B cell (primary cell): Measurements from ENCODE around the gene LURAP1L. TPM values are rescaled to one million over a fixed set of nuclear protein-coding genes. Genes with fewer than 3 reads are reported as not detected.

ENCODE experiments used
- ATAC-seq: fragments of 200-7000 bp; cut with Tn5 transposase; one replicate; pipeline ENCODE4 v1.10.0; 2021; ENCODE audit warnings: low read depth, mild to moderate bottlenecking, moderate number of reproducible peaks, moderate library complexity
- CTCF ChIA-PET: fragments of 350-600 bp; sonication (Branson Sonifier 250); formaldehyde crosslinking; loops from one replicate; lab custom pipeline; 2021; ENCODE audit warnings: antibody characterized with exemption, inconsistent platforms; lab: Charles Lee
- POLR2A ChIA-PET: fragments of 350-600 bp; sonication (Branson Sonifier 250); formaldehyde crosslinking; loops from one replicate; lab custom pipeline; 2021; ENCODE audit warnings: antibody characterized with exemption; lab: Charles Lee
- DNase-seq: peaks from one replicate; pipeline ENCODE4 v3.0.0; 2013
- H2AFZ ChIP-seq: 2 replicates; pipeline ENCODE4 v1.6.1; 2012; ENCODE audit warnings: mild to moderate bottlenecking, low read depth, low read length; ENCODE audit not compliant: insufficient read depth, poor library complexity, severe bottlenecking
- H3K27ac ChIP-seq, 2 donors: 1 replicate in 1 of 2; 2 replicates in 1 of 2; pipeline ENCODE4 v1.5.1; 2012 to 2013; ENCODE audit warnings: low read length in 2 of 2, mild to moderate bottlenecking in 2 of 2, moderate library complexity in 1 of 2
- H3K27me3 ChIP-seq, 4 experiments: fragments of 200-600 bp in 1 of 4; sonication (generic) in 1 of 4; replicated peaks in 1 of 4; 1 replicate in 2 of 4; 2 replicates in 2 of 4; pipeline versions ENCODE4 v1.6.1 to v1.7.0; 2013 to 2016; ENCODE audit warnings: low read length in 3 of 4, mild to moderate bottlenecking in 2 of 4, mixed read lengths in 1 of 4, moderate library complexity in 1 of 4; ENCODE audit not compliant: insufficient read depth in 4 of 4, control insufficient read depth in 3 of 4; ENCODE audit errors: control extremely low read depth in 1 of 4
- H3K36me3 ChIP-seq, 2 experiments: replicated peaks in 1 of 2; 1 replicate in 1 of 2; 2 replicates in 1 of 2; pipeline versions ENCODE4 v1.6.1 to v1.7.1; 2013; ENCODE audit warnings: low read length in 1 of 2; ENCODE audit not compliant: insufficient read depth in 2 of 2, control insufficient read depth in 1 of 2; ENCODE audit errors: control extremely low read depth in 1 of 2, extremely low read depth in 1 of 2
- H3K4me1 ChIP-seq, 2 donors: fragments of 200-600 bp in 1 of 2; sonication (generic) in 1 of 2; 1 replicate in 1 of 2; 2 replicates in 1 of 2; pipeline versions ENCODE4 v1.5.1 to v1.6.1; 2013 to 2017; ENCODE audit warnings: low read length in 2 of 2; ENCODE audit not compliant: control insufficient read depth in 2 of 2, insufficient read depth in 2 of 2
- H3K4me2 ChIP-seq: replicated peaks from 2 replicates; pipeline ENCODE3; 2012; ENCODE audit warnings: mild to moderate bottlenecking, low read depth, low read length; ENCODE audit not compliant: poor library complexity, severe bottlenecking
- H3K4me3 ChIP-seq, 5 experiments: fragments of 200-600 bp in 1 of 5; sonication (generic) in 1 of 5; 1 replicate in 3 of 5; 2 replicates in 2 of 5; pipeline versions ENCODE4 v1.5.1 to v1.7.0; 2011 to 2016; ENCODE audit warnings: low read length in 4 of 5, mild to moderate bottlenecking in 4 of 5, low read depth in 2 of 5, control low read depth in 1 of 5, moderate library complexity in 1 of 5; ENCODE audit not compliant: insufficient read depth in 1 of 5; ENCODE audit errors: control extremely low read depth in 1 of 5, extremely low read depth in 1 of 5
- H3K79me2 ChIP-seq: fragments of 200-600 bp; sonication (generic); one replicate; pipeline ENCODE4 v1.6.0; 2016; ENCODE audit warnings: low read length; ENCODE audit not compliant: control insufficient read depth, insufficient read depth
- H3K9ac ChIP-seq: fragments of 200-600 bp; sonication (generic); 2 replicates; pipeline ENCODE4 v1.6.1; 2017; ENCODE audit warnings: mild to moderate bottlenecking, low read length, moderate library complexity
- H3K9me3 ChIP-seq, 3 donors: one replicate each; pipeline versions ENCODE4 v1.6.1 to v1.7.1; 2013; ENCODE audit warnings: low read length in 2 of 3; ENCODE audit not compliant: control insufficient read depth in 2 of 3, insufficient read depth in 1 of 3; ENCODE audit errors: control extremely low read depth in 1 of 3
- H4K20me1 ChIP-seq: 2 replicates; pipeline ENCODE4 v1.6.0; 2012; ENCODE audit warnings: mild to moderate bottlenecking, low read length; ENCODE audit not compliant: insufficient read depth, control insufficient read depth, poor library complexity, severe bottlenecking
- H3K27ac Mint-ChIP-seq: one replicate; pipeline ENCODE4 v1.8.0; 2021; ENCODE audit warnings: mixed read lengths
- H3K27me3 Mint-ChIP-seq: one replicate; pipeline ENCODE4 v1.8.0; 2021; ENCODE audit warnings: mixed read lengths
- H3K4me1 Mint-ChIP-seq: one replicate; pipeline ENCODE4 v1.8.0; 2021; ENCODE audit warnings: mixed read lengths
- H3K4me3 Mint-ChIP-seq: one replicate; pipeline ENCODE4 v1.8.0; 2021; ENCODE audit warnings: mixed read lengths
- H3K9me3 Mint-ChIP-seq: one replicate; pipeline ENCODE4 v1.8.0; 2022; ENCODE audit warnings: mixed read lengths; ENCODE audit not compliant: insufficient read depth
- CTCF ChIP-seq: fragments of 200-600 bp; IDR thresholded peaks from one replicate; pipeline ENCODE4 v1.8.0; 2022; ENCODE audit warnings: antibody characterized with exemption, mild to moderate bottlenecking
- EZH2 ChIP-seq: IDR thresholded peaks from 2 replicates; pipeline ENCODE4 v1.6.1; 2012; ENCODE audit warnings: borderline replicate concordance, low read depth, mild to moderate bottlenecking, moderate library complexity, low read length; ENCODE audit not compliant: insufficient read depth, poor library complexity, severe bottlenecking
- WGBS: methylation state at CpG from one replicate; pipeline ENCODE4 v1.1.5; 2013; ENCODE audit warnings: missing lambda C conversion rate; ENCODE audit not compliant: insufficient coverage; 5-methylcytosine and 5-hydroxymethylcytosine counted together
- intact Hi-C: fragments of 100-400 bp; cut with micrococcal nuclease; formaldehyde crosslinking; loops from one replicate; pipeline ENCODE4 v1.10.0; 2022
- polyA plus RNA-seq: library from polyadenylated mRNA; depleted of rRNA; stranded (reverse); fragments of >200 nt; gene quantifications from 2 replicates; pipeline ENCODE4 v1.2.3, GENCODE V29; 2012
- total RNA-seq, 2 donors: library from RNA; stranded (reverse); fragments of 120-200 nt in 1 of 2; gene quantifications; 1 replicate in 1 of 2; 2 replicates in 1 of 2; pipeline versions ENCODE4 v1.2.3 to v1.2.4, GENCODE V29; 2013 to 2022

LURAP1L gene
- total and polyA plus RNA-seq, 2 donors (not counting 1 experiment from before 2014, with no cell fraction given): not detected

- H3K27ac Mint-ChIP-seq: no peak overlapping the region
- ChIA-PET CTCF (no interaction called here), POLR2A (no interaction called here)
- Histone ChIP-seq H3K4me2 (no peak overlapping the region), H3K9ac (no peak overlapping the region), H2AFZ (no peak overlapping the region), H3K36me3 (no peaks in the 10 kb centered on the region), H4K20me1 (no peaks in the 10 kb centered on the region), H3K79me2 (no peaks in the 10 kb centered on the region), H3K27me3 (no peaks in the 10 kb centered on the region), H3K4me3 (no peak overlapping the region), H3K27ac (no peak overlapping the region), H3K4me1 (no peaks in the 10 kb centered on the region), H3K9me3 (no peaks in the 10 kb centered on the region)
- WGBS: no CpG with 5 or more reads among the region's 1 CpG
- DNase-seq: no peak
- H3K27me3 Mint-ChIP-seq: no peaks in the 10 kb centered on the region
- intact Hi-C loops: no loop called here
- no peaks in the 10 kb centered on the region for H3K9me3 Mint-ChIP-seq
- H3K4me3 Mint-ChIP-seq: no peak overlapping the region
- ATAC-seq: no peak
- H3K4me1 Mint-ChIP-seq: no peaks in the 10 kb centered on the region
- TF ChIP-seq EZH2 (no peak), CTCF (no peak)
Observed at GRCh38 chr9:12737871-12738270, 36.9 kb upstream of the LURAP1L start.

- no peaks in the 10 kb centered on the region for H3K27me3 Mint-ChIP-seq
- H3K4me3 Mint-ChIP-seq: no peak overlapping the region
- Histone ChIP-seq H3K27me3 (no peaks in the 10 kb centered on the region), H3K79me2 (no peaks in the 10 kb centered on the region), H3K9me3 (no peaks in the 10 kb centered on the region), H3K4me2 (no peak overlapping the region), H4K20me1 (no peaks in the 10 kb centered on the region), H2AFZ (no peak overlapping the region), H3K36me3 (no peaks in the 10 kb centered on the region), H3K27ac (no peak overlapping the region), H3K4me3 (no peak overlapping the region), H3K4me1 (no peaks in the 10 kb centered on the region), H3K9ac (no peak overlapping the region)
- CTCF ChIA-PET: no interaction called here
- TF ChIP-seq EZH2: no peak
- TF ChIP-seq CTCF: no peak
- DNase-seq (no peak), ATAC-seq (no peak)
- no peaks in the 10 kb centered on the region for H3K4me1 Mint-ChIP-seq
- POLR2A ChIA-PET: no interaction called here
- intact Hi-C loops: no loop called here
- H3K27ac Mint-ChIP-seq: no peak overlapping the region
- H3K9me3 Mint-ChIP-seq: no peaks in the 10 kb centered on the region
Observed at GRCh38 chr9:12739014-12739652, 35.7 kb upstream of the LURAP1L start.
